HCT116 (cell line): ENCODE measurements around the gene ATCAY. TPM values are rescaled to one million over a fixed set of nuclear protein-coding genes. Genes with fewer than 3 reads are reported as not detected.

Experiments
- ATAC-seq: fragments of 200-7000 bp; cut with Tn5 transposase; 2 replicates; pipeline ENCODE4 v1.9.1; 2020; ENCODE audit warnings: mild to moderate bottlenecking, moderate library complexity
- BruUV-seq: library from RNA; stranded (reverse); fragments of 400-500 nt; replicated peaks from 2 replicates; lab custom pipeline; 2021; lab: Mats Ljungman, UMichigan
- CTCF ChIA-PET: fragments of 300-600 bp; sonication (Branson Sonifier 250); formaldehyde crosslinking; loops from one replicate; lab custom pipeline; 2021; ENCODE audit warnings: antibody characterized with exemption; lab: Charles Lee
- POLR2A ChIA-PET: fragments of 300-600, 350-600 bp; sonication (Branson Sonifier 250); formaldehyde crosslinking; loops from one replicate; lab custom pipeline; 2021; ENCODE audit warnings: antibody characterized with exemption; lab: Charles Lee
- RAD21 ChIA-PET, 2 experiments: fragments of 300-600 bp; sonication (Branson Sonifier 250); formaldehyde crosslinking; loops; one replicate each; lab custom pipeline; 2023; ENCODE audit warnings: low total read pairs in 2 of 2; ENCODE audit not compliant: uncharacterized antibody in 2 of 2, unreplicated experiment in 2 of 2, low non-redundant PET in 1 of 2; lab: Charles Lee
- DNase-seq: peaks from one replicate; pipeline ENCODE4 v3.0.0-alpha.2; 2010; ENCODE audit warnings: low read depth, low spot score
- H2AFZ ChIP-seq: fragments of 200-600 bp; shearing (Covaris generic), sonication (generic); 2 replicates; pipeline ENCODE4 v1.6.1; 2017; ENCODE audit warnings: low read depth, mixed run types, mixed read lengths, antibody characterized with exemption, low read length; ENCODE audit not compliant: poor library complexity, severe bottlenecking
- H3K27ac ChIP-seq: 2 replicates; pipeline ENCODE4 v1.5.1; 2012; ENCODE audit warnings: low read depth, low read length
- H3K27me3 ChIP-seq: fragments of 200-600 bp; sonication (generic); 2 replicates; pipeline ENCODE4 v1.6.1; 2016; ENCODE audit warnings: mixed run types, low read length, mixed read lengths; ENCODE audit not compliant: insufficient read depth
- H3K36me3 ChIP-seq, 2 experiments: fragments of 200-500 bp in 1 of 2; fragments of 200-600 bp in 1 of 2; sonication (Bioruptor generic) in 1 of 2; sonication (generic) in 1 of 2; 2 replicates each; pipeline versions ENCODE4 v1.5.1 to v1.6.1; 2014 to 2016; ENCODE audit warnings: low read length in 2 of 2, inconsistent platforms in 1 of 2, mixed read lengths in 1 of 2, mixed run types in 1 of 2; ENCODE audit not compliant: insufficient read depth in 2 of 2, control insufficient read depth in 1 of 2
- H3K4me1 ChIP-seq, 2 experiments: fragments of 200-600 bp in 1 of 2; sonication (generic) in 1 of 2; 2 replicates each; pipeline versions ENCODE4 v1.5.1 to v1.6.1; 2012 to 2017; ENCODE audit warnings: low read length in 2 of 2, inconsistent platforms in 1 of 2, mild to moderate bottlenecking in 1 of 2, mixed read lengths in 1 of 2, mixed run types in 1 of 2, moderate library complexity in 1 of 2; ENCODE audit not compliant: insufficient read depth in 2 of 2, control insufficient read depth in 1 of 2
- H3K4me2 ChIP-seq: fragments of 200-600 bp; sonication (generic); 2 replicates; pipeline ENCODE4 v1.6.1; 2017; ENCODE audit warnings: mixed run types, low read length, mixed read lengths
- H3K4me3 ChIP-seq, 2 experiments: fragments of 200-600 bp in 1 of 2; sonication (generic) in 1 of 2; replicated peaks in 1 of 2; 2 replicates each; pipeline ENCODE4 v1.5.1; 2011 to 2016; ENCODE audit warnings: low read length in 2 of 2, control low read depth in 1 of 2, low read depth in 1 of 2, mild to moderate bottlenecking in 1 of 2, mixed read lengths in 1 of 2, mixed run types in 1 of 2
- H3K79me2 ChIP-seq: fragments of 200-600 bp; sonication (generic); 2 replicates; pipeline ENCODE4 v1.6.1; 2017; ENCODE audit warnings: mild to moderate bottlenecking, mixed run types, low read length, moderate library complexity, mixed read lengths; ENCODE audit not compliant: insufficient read depth
- H3K9ac ChIP-seq: fragments of 200-600 bp; sonication (generic); 2 replicates; pipeline ENCODE4 v1.6.1; 2016; ENCODE audit warnings: low read length, mixed read lengths
- H3K9me2 ChIP-seq: fragments of 200-600 bp; sonication (generic), shearing (Covaris generic); 2 replicates; pipeline ENCODE4 v1.6.1; 2017; ENCODE audit warnings: mixed run types, mild to moderate bottlenecking, moderate library complexity; ENCODE audit not compliant: insufficient read depth
- H3K9me3 ChIP-seq, 2 experiments: fragments of 200-500 bp in 1 of 2; fragments of 200-600 bp in 1 of 2; sonication (Bioruptor generic) in 1 of 2; sonication (generic) in 1 of 2; 2 replicates each; pipeline ENCODE4 v1.6.1; 2014 to 2017; ENCODE audit warnings: low read length in 2 of 2, mixed read lengths in 2 of 2, inconsistent platforms in 1 of 2, low read depth in 1 of 2, mild to moderate bottlenecking in 1 of 2, mixed run types in 1 of 2, moderate library complexity in 1 of 2; ENCODE audit not compliant: control insufficient read depth in 1 of 2, insufficient read depth in 1 of 2
- H4K20me1 ChIP-seq: fragments of 200-600 bp; sonication (generic), shearing (Covaris generic); 2 replicates; pipeline ENCODE4 v1.6.1; 2017; ENCODE audit warnings: mixed run types, mild to moderate bottlenecking, moderate library complexity; ENCODE audit not compliant: insufficient read depth
- EZH2 ChIP-seq: fragments of 200-600 bp; sonication (generic); IDR thresholded peaks from 2 replicates; pipeline ENCODE4 v1.6.1; 2017; ENCODE audit warnings: antibody characterized with exemption, mixed run types
- FOSL1 ChIP-seq: IDR thresholded peaks from 2 replicates; pipeline ENCODE4 v1.6.1; 2012; ENCODE audit warnings: low read depth
- MAX ChIP-seq: IDR thresholded peaks from 2 replicates; pipeline ENCODE4 v1.6.1; 2012
- POLR2AphosphoS5 ChIP-seq: IDR thresholded peaks from 2 replicates; pipeline ENCODE4 v1.6.1; 2011; ENCODE audit warnings: mild to moderate bottlenecking, low read depth, low read length, moderate library complexity
- SP1 ChIP-seq: IDR thresholded peaks from 2 replicates; pipeline ENCODE4 v1.6.1; 2012; ENCODE audit warnings: low read depth
- YY1 ChIP-seq: IDR thresholded peaks from 2 replicates; pipeline ENCODE4 v1.6.1; 2011; ENCODE audit warnings: low read length, low read depth, moderate library complexity, mild to moderate bottlenecking; ENCODE audit not compliant: insufficient replicate concordance; ENCODE audit errors: extremely low read depth
- ZFX ChIP-seq: fragments of 450-650 bp; IDR thresholded peaks from 2 replicates; pipeline ENCODE4 v1.6.1; 2017
- ZNF274 ChIP-seq: fragments of 200-500 bp; sonication (Bioruptor generic); IDR thresholded peaks from 2 replicates; pipeline ENCODE4 v1.6.1; 2014; ENCODE audit warnings: mild to moderate bottlenecking, low read depth, low read length, inconsistent platforms
- intact Hi-C: fragments of 100-400 bp; cut with micrococcal nuclease; formaldehyde crosslinking; loops from 2 replicates; pipeline ENCODE4 v1.10.0; 2022
- total RNA-seq: library from RNA; stranded (reverse); gene quantifications from one replicate; pipeline ENCODE4 v1.2.1, GENCODE V29; 2021; ENCODE audit not compliant: unreplicated experiment
- TF ChIP-seq, protein P1 (sequence below), 3 experiments: fragments of 200-600 bp in 1 of 3; sonication (generic) in 1 of 3; IDR thresholded peaks in 2 of 3; conservative IDR thresholded peaks in 1 of 3; 2 replicates each; pipeline ENCODE4 v1.5.1; 2012 to 2017; ENCODE audit warnings: low read depth in 2 of 3, low read length in 2 of 3, antibody characterized with exemption in 1 of 3, borderline replicate concordance in 1 of 3, control low read depth in 1 of 3, mild to moderate bottlenecking in 1 of 3, mixed read lengths in 1 of 3, mixed run types in 1 of 3, moderate library complexity in 1 of 3; ENCODE audit not compliant: insufficient read depth in 1 of 3

ATCAY gene
- total RNA-seq, 1 experiment from 2014 or later, result not detected

DNA sequence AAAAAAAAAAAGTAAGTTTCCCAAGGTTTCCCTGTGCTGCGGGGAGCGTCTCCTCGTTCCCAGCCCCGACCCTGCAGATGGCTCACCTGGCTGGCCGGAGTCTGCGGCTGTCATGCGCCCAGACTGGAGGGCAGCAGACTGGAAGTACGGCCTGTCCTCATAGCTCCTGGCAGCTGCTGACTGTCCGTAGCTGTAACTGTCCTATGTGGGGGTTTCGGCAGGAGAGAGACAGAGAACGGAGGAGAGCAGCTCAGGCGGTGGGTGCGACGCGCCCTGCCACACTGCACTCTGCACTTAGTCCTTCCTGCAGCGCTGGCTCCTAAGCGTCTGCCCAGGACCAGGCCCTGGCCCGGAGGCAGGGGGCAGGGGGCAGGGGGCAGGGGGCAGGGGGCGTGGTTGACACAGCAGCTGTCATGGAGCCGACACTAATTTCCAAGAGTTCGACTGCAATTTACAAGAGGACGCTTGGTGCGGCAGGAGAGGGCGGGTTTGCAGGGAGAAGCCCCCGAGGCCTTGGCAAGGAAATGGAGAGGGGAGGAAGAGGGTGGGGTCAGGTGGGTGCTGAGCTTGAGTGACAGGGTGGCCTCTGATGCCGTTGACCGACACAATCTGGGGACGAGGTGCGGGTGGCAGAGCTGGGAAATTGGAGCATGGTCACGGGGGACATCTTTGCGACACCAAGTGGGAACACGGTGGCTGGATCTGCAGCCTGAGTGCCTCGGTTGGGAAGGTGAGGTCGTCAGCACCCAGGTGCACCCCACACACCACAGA is 46.7 kb upstream of the ATCAY start:
- intact Hi-C loops, result no loop called here
- H3K27ac ChIP-seq, result no peak overlapping the region
- H3K9me2 ChIP-seq, result no peaks in the 10 kb centered on the region
- H3K4me3 ChIP-seq, result no peak overlapping the region
- no peak for DNase-seq
- peaks cover 0 to 10% of the 10 kb centered on the region in 2 experiments; a peak in 1 of 4 replicates for H3K9me3 ChIP-seq
- H3K4me2 ChIP-seq, result no peak overlapping the region
- ChIA-PET RAD21 (no interaction called here), POLR2A (no interaction called here), CTCF (interaction anchor here (1.1 kb wide), 1 partner anchor 10 kb away, joined by 3 read pairs; no protein-coding TSS in a partner anchor)
- H3K79me2 ChIP-seq, result no peaks in the 10 kb centered on the region
- H3K27me3 ChIP-seq, result no peaks in the 10 kb centered on the region
- BruUV-seq, result no TSS peak
- H3K36me3 ChIP-seq, result no peaks in the 10 kb centered on the region
- no peak for ATAC-seq
- no peak overlapping the region for H3K9ac ChIP-seq
- no peaks in the 10 kb centered on the region for H4K20me1 ChIP-seq
- TF ChIP-seq ZNF274 (no peak), FOSL1 (no peak), YY1 (no peak), EZH2 (no peak), ZFX (no peak), POLR2AphosphoS5 (no peak), MAX (no peak), SP1 (no peak)
- TF ChIP-seq, protein P1, sequence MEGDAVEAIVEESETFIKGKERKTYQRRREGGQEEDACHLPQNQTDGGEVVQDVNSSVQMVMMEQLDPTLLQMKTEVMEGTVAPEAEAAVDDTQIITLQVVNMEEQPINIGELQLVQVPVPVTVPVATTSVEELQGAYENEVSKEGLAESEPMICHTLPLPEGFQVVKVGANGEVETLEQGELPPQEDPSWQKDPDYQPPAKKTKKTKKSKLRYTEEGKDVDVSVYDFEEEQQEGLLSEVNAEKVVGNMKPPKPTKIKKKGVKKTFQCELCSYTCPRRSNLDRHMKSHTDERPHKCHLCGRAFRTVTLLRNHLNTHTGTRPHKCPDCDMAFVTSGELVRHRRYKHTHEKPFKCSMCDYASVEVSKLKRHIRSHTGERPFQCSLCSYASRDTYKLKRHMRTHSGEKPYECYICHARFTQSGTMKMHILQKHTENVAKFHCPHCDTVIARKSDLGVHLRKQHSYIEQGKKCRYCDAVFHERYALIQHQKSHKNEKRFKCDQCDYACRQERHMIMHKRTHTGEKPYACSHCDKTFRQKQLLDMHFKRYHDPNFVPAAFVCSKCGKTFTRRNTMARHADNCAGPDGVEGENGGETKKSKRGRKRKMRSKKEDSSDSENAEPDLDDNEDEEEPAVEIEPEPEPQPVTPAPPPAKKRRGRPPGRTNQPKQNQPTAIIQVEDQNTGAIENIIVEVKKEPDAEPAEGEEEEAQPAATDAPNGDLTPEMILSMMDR (IDR thresholded peaks at IDR 0.05 in 2 of 3, conservative IDR thresholded peaks at IDR 0.05 in 1 of 3; ENCODE audit: borderline replicate concordance in 1 of 3, insufficient read depth in 1 of 3, low read depth in 2 of 3, low read length in 2 of 3), result no peak
- peaks cover 0 to 6% of the 10 kb centered on the region in 2 experiments; a peak in 1 of 4 replicates for H3K4me1 ChIP-seq
- no peak overlapping the region for H2AFZ ChIP-seq
